GM19025 (cell line): ENCODE data around the gene STX12.
"Not testable (repeated sequence)": the region's sequence is repeated elsewhere in the genome, so short reads cannot be mapped to it uniquely, and the experiment has no call there.

Experiments used
- ATAC-seq: cut with Tn5 transposase; IDR thresholded peaks from one replicate; pipeline ENCODE4 v1.9.1; 2021; ENCODE audit warnings: mild to moderate bottlenecking, low read depth, moderate library complexity; ENCODE audit not compliant: unreplicated experiment

The STX12 gene

GRCh38 chr1:27864264-27864895, 91.4 kb downstream of the STX12 start:
- ATAC-seq: no peak

GRCh38 chr1:27865821-27866220, 92.8 kb downstream of the STX12 start:
- no peak for ATAC-seq

GRCh38 chr1:27868556-27868931, 95.5 kb downstream of the STX12 start:
- ATAC-seq: no peak

GRCh38 chr1:27868932-27869718, 96.1 kb downstream of the STX12 start:
- no peak for ATAC-seq

- no peak for ATAC-seq
Observed at GRCh38 chr1:27869719-27870085, 96.7 kb downstream of the STX12 start.

GRCh38 chr1:27871076-27871475, 98.1 kb downstream of the STX12 start:
- ATAC-seq: not testable (repeated sequence)

- ATAC-seq: no peak
Observed at GRCh38 chr1:27872059-27872801, 99.2 kb downstream of the STX12 start, which contains the start of gene THEMIS2. Gene THEMIS2, plus strand, starts transcription at chr1:27872544. Its CDS starts 28 bp downstream, at chr1:27872572.

- no peak for ATAC-seq
Observed at GRCh38 chr1:27872802-27873551, 100.0 kb downstream of the STX12 start.

- ATAC-seq: no peak
Observed at GRCh38 chr1:27873671-27874384, 100.8 kb downstream of the STX12 start.
